SK-N-SH treated with all-trans-retinoic acid at 6 μM for 48 hours (cell line): ENCODE results near the gene PLEKHG4B.
"Not testable (repeated sequence)": the region's sequence is repeated elsewhere in the genome, so short reads cannot be mapped to it uniquely, and the experiment has no call there.

ENCODE experiments used
- ATAC-seq: fragments of 200-7000 bp; cut with Tn5 transposase; 3 replicates; pipeline ENCODE4 v1.9.1; 2020; ENCODE audit warnings: mild to moderate bottlenecking, moderate library complexity
- ARNTL ChIP-seq: fragments of 450-650 bp; formaldehyde crosslinking; IDR thresholded peaks from 2 replicates; pipeline ENCODE4 v1.5.0; 2020; ENCODE audit warnings: low read depth, mild to moderate bottlenecking, moderate library complexity, borderline replicate concordance
- BACH2 ChIP-seq: fragments of 250-450 bp; sonication (Bioruptor Pico); IDR thresholded peaks from 2 replicates; pipeline ENCODE4 v1.9.0; 2021; ENCODE audit warnings: mild to moderate bottlenecking, borderline replicate concordance
- CREB5 ChIP-seq: fragments of 250-450 bp; sonication (Bioruptor Pico); IDR thresholded peaks from 2 replicates; pipeline ENCODE4 v1.5.1; 2020; ENCODE audit warnings: low read depth, mild to moderate bottlenecking, moderate library complexity
- CSRNP3 ChIP-seq: fragments of 250-450 bp; sonication (Bioruptor Pico); IDR thresholded peaks from 2 replicates; pipeline ENCODE4 v1.5.1; 2021; ENCODE audit warnings: mild to moderate bottlenecking, moderate library complexity
- ESRRG ChIP-seq: fragments of 250-450 bp; sonication (Bioruptor Pico); IDR thresholded peaks from 2 replicates; pipeline ENCODE4 v1.6.1; 2021; ENCODE audit warnings: mild to moderate bottlenecking
- GLIS3 ChIP-seq: fragments of 250-450 bp; sonication (Bioruptor Pico); IDR thresholded peaks from 2 replicates; pipeline ENCODE4 v1.5.0; 2020; ENCODE audit warnings: mild to moderate bottlenecking, moderate library complexity
- OSR1 ChIP-seq: fragments of 250-450 bp; sonication (Bioruptor Pico); IDR thresholded peaks from 2 replicates; pipeline ENCODE4 v1.8.0; 2022; ENCODE audit warnings: moderate library complexity, mild to moderate bottlenecking, inconsistent platforms
- PATZ1 ChIP-seq: fragments of 250-450 bp; sonication (Bioruptor Pico); IDR thresholded peaks from 2 replicates; pipeline ENCODE4 v1.8.0; 2020; ENCODE audit warnings: mild to moderate bottlenecking, moderate library complexity, borderline replicate concordance
- RARB ChIP-seq: fragments of 250-450 bp; sonication (Bioruptor Pico); IDR thresholded peaks from 2 replicates; pipeline ENCODE4 v1.8.0; 2021; ENCODE audit warnings: mild to moderate bottlenecking, moderate library complexity
- TCF4 ChIP-seq: fragments of 250-450 bp; sonication (Bioruptor Pico); IDR thresholded peaks from 2 replicates; pipeline ENCODE4 v1.8.0; 2021; ENCODE audit warnings: mild to moderate bottlenecking, moderate library complexity, borderline replicate concordance
- TOX ChIP-seq: fragments of 250-450 bp; sonication (Bioruptor Pico); IDR thresholded peaks from 2 replicates; pipeline ENCODE4 v1.8.0; 2021; ENCODE audit warnings: mild to moderate bottlenecking, moderate library complexity, borderline replicate concordance
- TSHZ2 ChIP-seq: fragments of 250-450 bp; sonication (Bioruptor Pico); IDR thresholded peaks from 2 replicates; pipeline ENCODE4 v1.5.0; 2020; ENCODE audit warnings: mild to moderate bottlenecking, moderate library complexity
- ZFP30 ChIP-seq: fragments of 450-650 bp; formaldehyde crosslinking; IDR thresholded peaks from 2 replicates; pipeline ENCODE4 v1.5.0; 2022; ENCODE audit warnings: mild to moderate bottlenecking, moderate library complexity
- ZNF8 ChIP-seq: fragments of 450-650 bp; formaldehyde crosslinking; IDR thresholded peaks from 2 replicates; pipeline ENCODE4 v1.5.0; 2020; ENCODE audit warnings: mild to moderate bottlenecking, moderate library complexity

Gene PLEKHG4B

GRCh38 chr5:208449-209114 lies 116.6 kb downstream of the PLEKHG4B start:
- TF ChIP-seq TSHZ2 (CRISPR knock-in tag), result no peak
- no peak for TF ChIP-seq GLIS3 (CRISPR knock-in tag)
- no peak for TF ChIP-seq RARB
- no peak for TF ChIP-seq ZFP30 (CRISPR knock-in tag)
- no peak for TF ChIP-seq CSRNP3 (CRISPR knock-in tag)
- no peak for TF ChIP-seq TOX (CRISPR knock-in tag)
- TF ChIP-seq CREB5 (CRISPR knock-in tag), result no peak
- no peak for TF ChIP-seq PATZ1 (CRISPR knock-in tag)
- no peak for TF ChIP-seq BACH2 (CRISPR knock-in tag)
- no peak for TF ChIP-seq ESRRG (CRISPR knock-in tag)
- TF ChIP-seq ARNTL (CRISPR knock-in tag), result no peak
- no peak for TF ChIP-seq OSR1 (CRISPR knock-in tag)
- TF ChIP-seq TCF4 (CRISPR knock-in tag), result no peak
- ATAC-seq, result no peak

GRCh38 chr5:213803-214395 lies 121.9 kb downstream of the PLEKHG4B start:
- no peak for ATAC-seq
- peak; percentile 91 for TF ChIP-seq ZNF8 (CRISPR knock-in tag)
- no peak for TF ChIP-seq ESRRG (CRISPR knock-in tag)
- TF ChIP-seq, all 23 proteins: peak for 1

GRCh38 chr5:215256-215655 lies 123.3 kb downstream of the PLEKHG4B start:
- ATAC-seq, result peak; percentile 6; the same call in 1 of the 3 replicates

DNA sequence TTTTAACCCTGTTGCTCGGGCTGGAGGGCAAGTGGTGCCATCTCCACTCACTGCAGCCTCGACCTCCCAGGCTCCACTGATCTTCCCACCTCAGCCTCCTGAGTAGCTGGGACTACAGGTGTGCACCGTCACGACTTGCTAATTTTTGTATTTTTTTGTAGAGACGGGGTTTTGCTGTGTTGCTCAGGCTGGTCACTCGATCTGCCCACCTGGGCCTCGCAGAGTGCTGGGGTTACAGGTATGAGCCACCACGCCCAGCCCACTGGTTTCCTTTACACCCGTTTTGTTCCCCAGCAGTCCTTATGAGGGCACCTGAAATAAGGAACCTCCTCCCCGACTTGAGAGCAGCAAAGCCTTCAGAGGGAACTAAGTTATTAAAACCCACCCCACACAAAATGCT lies 124.1 kb downstream of the PLEKHG4B start:
- not testable (repeated sequence) for ATAC-seq

- ATAC-seq, result peak; percentile 83
Observed at GRCh38 chr5:217494-218456, 125.8 kb downstream of the PLEKHG4B start, which contains the start of the genes CCDC127 and SDHA. Gene CCDC127, minus strand, starts transcription at chr5:218153. Its CDS starts 1,304 bp downstream, at chr5:216849. Gene SDHA, plus strand, starts transcription at chr5:218320. Its CDS starts 36 bp downstream, at chr5:218356.
